Measurements from ENCODE around the gene STT3B. TPM values are rescaled to one million over a fixed set of nuclear protein-coding genes. Genes with fewer than 3 reads are reported as not detected.

The STT3B gene
- total and polyA plus RNA-seq, 2 donors from 2014 or later = 44.7 to 89.9 TPM

DNA sequence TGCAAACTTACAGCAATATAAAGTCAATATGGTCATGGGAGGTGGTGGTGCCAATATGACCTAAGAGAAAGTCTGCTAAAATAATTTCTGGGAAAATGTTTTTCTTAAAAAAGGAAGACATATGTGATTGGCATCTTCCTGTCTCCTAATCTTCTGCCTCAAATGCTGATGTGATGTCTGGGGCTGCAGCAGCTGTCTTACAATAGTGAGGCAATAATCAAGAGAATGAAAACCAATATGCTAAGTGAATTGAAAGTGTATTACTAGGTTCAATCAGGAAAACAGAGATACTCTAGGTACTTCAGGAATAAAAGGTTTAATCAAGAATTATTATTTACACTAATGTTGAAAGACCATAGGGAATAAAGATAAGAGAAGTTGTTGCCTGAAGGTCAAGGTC is 7.2 kb upstream of the STT3B start:
- Histone ChIP-seq H3K9ac (ENCODE audit: low read length in 3 of 3) (no peak overlapping the region), H3K36me3 (ENCODE audit: control insufficient read depth in 2 of 3, insufficient read depth in 3 of 3, low read length in 3 of 3) (no peaks in the 10 kb centered on the region), H3K27ac (ENCODE audit: low read depth in 2 of 2, low read length in 2 of 2) (no peak overlapping the region), H3K4me1 (ENCODE audit: control insufficient read depth in 2 of 3, insufficient read depth in 2 of 3, low read depth in 1 of 3, low read length in 3 of 3) (no peaks in the 10 kb centered on the region), H3K27me3 (ENCODE audit: control insufficient read depth, insufficient read depth, low read length) (no peaks in the 10 kb centered on the region), H3K4me3 (ENCODE audit: low read length in 3 of 3) (no peak overlapping the region), H3K9me3 (ENCODE audit: control insufficient read depth in 2 of 3, insufficient read depth in 1 of 3, low read length in 3 of 3) (no peaks in the 10 kb centered on the region)
- TF ChIP-seq, protein P1, sequence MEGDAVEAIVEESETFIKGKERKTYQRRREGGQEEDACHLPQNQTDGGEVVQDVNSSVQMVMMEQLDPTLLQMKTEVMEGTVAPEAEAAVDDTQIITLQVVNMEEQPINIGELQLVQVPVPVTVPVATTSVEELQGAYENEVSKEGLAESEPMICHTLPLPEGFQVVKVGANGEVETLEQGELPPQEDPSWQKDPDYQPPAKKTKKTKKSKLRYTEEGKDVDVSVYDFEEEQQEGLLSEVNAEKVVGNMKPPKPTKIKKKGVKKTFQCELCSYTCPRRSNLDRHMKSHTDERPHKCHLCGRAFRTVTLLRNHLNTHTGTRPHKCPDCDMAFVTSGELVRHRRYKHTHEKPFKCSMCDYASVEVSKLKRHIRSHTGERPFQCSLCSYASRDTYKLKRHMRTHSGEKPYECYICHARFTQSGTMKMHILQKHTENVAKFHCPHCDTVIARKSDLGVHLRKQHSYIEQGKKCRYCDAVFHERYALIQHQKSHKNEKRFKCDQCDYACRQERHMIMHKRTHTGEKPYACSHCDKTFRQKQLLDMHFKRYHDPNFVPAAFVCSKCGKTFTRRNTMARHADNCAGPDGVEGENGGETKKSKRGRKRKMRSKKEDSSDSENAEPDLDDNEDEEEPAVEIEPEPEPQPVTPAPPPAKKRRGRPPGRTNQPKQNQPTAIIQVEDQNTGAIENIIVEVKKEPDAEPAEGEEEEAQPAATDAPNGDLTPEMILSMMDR (IDR thresholded peaks at IDR 0.05; ENCODE audit: borderline replicate concordance, extremely low read depth, insufficient read depth) = no peak
- DNase-seq (no peak), FAIRE-seq (no peak)
- intact Hi-C loops (cut with DNase I) = no loop called here

DNA sequence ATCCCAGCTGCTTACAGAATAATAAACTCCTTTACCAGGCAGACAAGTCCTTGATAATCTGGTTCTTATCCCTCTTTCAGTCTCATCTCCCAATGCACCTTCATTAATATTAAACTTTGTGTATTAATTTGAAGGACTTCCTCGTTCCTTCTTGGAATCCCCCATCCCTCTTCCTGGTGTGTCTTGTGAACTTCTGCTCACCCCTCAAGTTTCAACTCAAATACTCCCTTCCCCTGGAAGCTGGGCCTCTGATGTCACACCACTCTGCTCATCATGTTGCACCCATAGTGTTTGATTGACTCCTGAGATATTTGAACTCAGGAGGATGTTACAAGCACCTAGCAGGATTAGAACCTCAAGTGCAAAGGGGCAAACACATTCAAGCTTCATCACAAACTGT is 3.3 kb upstream of the STT3B start:
- no peak for DNase-seq
- intact Hi-C loops (cut with DNase I) = no loop called here
- TF ChIP-seq, protein P1 (IDR thresholded peaks at IDR 0.05; ENCODE audit: borderline replicate concordance, extremely low read depth, insufficient read depth) = no peak
- H3K9ac ChIP-seq (ENCODE audit: low read length in 3 of 3) = no peak overlapping the region
- no peak for FAIRE-seq
- H3K36me3 ChIP-seq (ENCODE audit: control insufficient read depth in 2 of 3, insufficient read depth in 3 of 3, low read length in 3 of 3) = no peaks in the 10 kb centered on the region
- H3K9me3 ChIP-seq (ENCODE audit: control insufficient read depth in 2 of 3, insufficient read depth in 1 of 3, low read length in 3 of 3) = no peaks in the 10 kb centered on the region
- no peak overlapping the region for H3K27ac ChIP-seq (ENCODE audit: low read depth in 2 of 2, low read length in 2 of 2)
- no peak overlapping the region for H3K4me3 ChIP-seq (ENCODE audit: low read length in 3 of 3)
- H3K4me1 ChIP-seq (ENCODE audit: control insufficient read depth in 2 of 3, insufficient read depth in 2 of 3, low read depth in 1 of 3, low read length in 3 of 3) = no peaks in the 10 kb centered on the region
- H3K27me3 ChIP-seq (ENCODE audit: control insufficient read depth, insufficient read depth, low read length) = no peaks in the 10 kb centered on the region

DNA sequence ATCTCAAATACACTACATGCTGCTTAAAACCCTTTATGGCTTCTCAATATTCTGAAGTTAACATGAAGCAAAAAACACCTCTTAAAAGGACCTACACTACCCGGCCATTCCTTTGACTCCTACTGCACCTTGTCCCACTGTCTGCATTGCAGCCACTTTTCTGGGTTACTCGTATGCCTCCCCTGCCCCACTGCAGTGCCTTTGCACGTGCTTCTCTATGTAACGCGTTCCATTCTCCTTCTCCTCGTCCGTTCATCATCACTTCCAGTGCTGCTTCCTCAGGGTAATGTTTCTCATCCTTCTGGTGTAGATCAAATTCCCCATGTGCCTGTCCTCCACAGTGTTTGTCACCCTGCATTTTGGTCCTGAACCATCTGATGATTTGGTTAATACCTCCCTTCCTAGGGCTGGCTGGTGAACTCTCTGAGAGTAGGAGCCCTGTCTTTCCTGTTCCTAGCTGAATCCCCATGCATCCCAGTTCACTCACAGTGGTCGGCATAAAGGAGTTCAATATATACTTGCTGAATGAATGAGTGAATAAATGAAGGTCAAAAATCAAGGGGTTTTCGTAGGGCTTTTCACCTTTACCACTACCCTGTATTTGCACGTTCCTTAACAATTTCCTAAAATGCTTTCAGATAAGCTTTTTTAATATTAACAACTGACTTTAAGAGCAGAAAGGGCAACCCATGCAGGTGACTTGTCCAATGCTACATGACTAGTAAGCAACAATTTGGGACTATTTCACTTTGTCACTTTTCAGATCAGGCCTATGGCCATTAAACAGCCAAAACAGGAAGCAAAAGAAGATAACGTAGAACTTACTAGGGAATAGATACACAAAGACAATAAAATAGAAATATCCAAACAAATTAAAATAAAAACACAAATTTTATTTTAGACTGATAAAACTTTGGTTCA is 2.4 kb upstream of the STT3B start:
- no peak for FAIRE-seq
- Histone ChIP-seq H3K4me1 (ENCODE audit: control insufficient read depth in 2 of 3, insufficient read depth in 2 of 3, low read depth in 1 of 3, low read length in 3 of 3) (no peaks in the 10 kb centered on the region), H3K27ac (ENCODE audit: low read depth in 2 of 2, low read length in 2 of 2) (no peak overlapping the region), H3K9me3 (ENCODE audit: control insufficient read depth in 2 of 3, insufficient read depth in 1 of 3, low read length in 3 of 3) (no peaks in the 10 kb centered on the region), H3K27me3 (ENCODE audit: control insufficient read depth, insufficient read depth, low read length) (no peaks in the 10 kb centered on the region), H3K36me3 (ENCODE audit: control insufficient read depth in 2 of 3, insufficient read depth in 3 of 3, low read length in 3 of 3) (no peaks in the 10 kb centered on the region), H3K4me3 (ENCODE audit: low read length in 3 of 3) (no peak overlapping the region), H3K9ac (ENCODE audit: low read length in 3 of 3) (no peak overlapping the region)
- DNase-seq = no peak
- TF ChIP-seq, protein P1 (IDR thresholded peaks at IDR 0.05; ENCODE audit: borderline replicate concordance, extremely low read depth, insufficient read depth) = no peak
- intact Hi-C loops (cut with DNase I) = no loop called here

All from kidney (tissue), 14 donors.